ENCODE results near the gene CHIA.

CHIA gene

GRCh38 chr1:111361761-111362160 is 71.1 kb downstream of the CHIA start:
- no peak for DNase-seq (ENCODE audit: low read depth in 4 of 4, low spot score in 1 of 4)

GRCh38 chr1:111364690-111365089 is 74.0 kb downstream of the CHIA start:
- no peak for DNase-seq (ENCODE audit: low read depth in 4 of 4, low spot score in 1 of 4)

- no peak for DNase-seq (ENCODE audit: low read depth in 4 of 4, low spot score in 1 of 4)
Observed at GRCh38 chr1:111366256-111366655, 75.6 kb downstream of the CHIA start.

GRCh38 chr1:111369177-111369576 is 78.5 kb downstream of the CHIA start:
- no peak for DNase-seq (ENCODE audit: low read depth in 4 of 4, low spot score in 1 of 4)

- no peak for DNase-seq (ENCODE audit: low read depth in 4 of 4, low spot score in 1 of 4)
Observed at GRCh38 chr1:111369645-111370044, 79.0 kb downstream of the CHIA start.
